IMR-90 (cell line): ENCODE results near the gene HMGA1. TPM values are rescaled to one million over a fixed set of nuclear protein-coding genes. Genes with fewer than 3 reads are reported as not detected.

Source experiments
- ATAC-seq: fragments of 200-7000 bp; cut with Tn5 transposase; 2 replicates; pipeline ENCODE4 v1.9.1; 2020; ENCODE audit warnings: low read depth, mild to moderate bottlenecking, moderate library complexity
- BruUV-seq: library from RNA; stranded (reverse); fragments of 400-500 nt; replicated peaks from 2 replicates; lab custom pipeline; 2021; lab: Mats Ljungman, UMichigan
- CTCF ChIA-PET: fragments of 300-600 bp; formaldehyde crosslinking; extraction: SDS; loops from one replicate; lab custom pipeline; 2021; ENCODE audit warnings: antibody characterized with exemption; lab: Yijun Ruan, JAX
- POLR2A ChIA-PET: fragments of 300-600 bp; sonication (Branson Sonifier 250); formaldehyde crosslinking; loops from one replicate; lab custom pipeline; 2022; ENCODE audit warnings: antibody characterized with exemption; ENCODE audit not compliant: unreplicated experiment; lab: Charles Lee
- DNase-seq: peaks from one replicate; pipeline ENCODE4 v3.0.0; 2013
- H2AFZ ChIP-seq: replicated peaks from 2 replicates; pipeline ENCODE3; 2013; ENCODE audit warnings: low read length, mild to moderate bottlenecking; ENCODE audit not compliant: poor library complexity
- H2AK5ac ChIP-seq: 2 replicates; pipeline ENCODE4 v1.6.1; 2013; ENCODE audit warnings: low read depth, low read length, inconsistent platforms
- H2AK9ac ChIP-seq: replicated peaks from 2 replicates; pipeline ENCODE3; 2013; ENCODE audit warnings: mild to moderate bottlenecking, low read depth, low read length, moderate library complexity; ENCODE audit not compliant: poor library complexity
- H2BK120ac ChIP-seq: 2 replicates; pipeline ENCODE4 v1.6.1; 2013; ENCODE audit warnings: low read depth, low read length, inconsistent platforms
- H2BK15ac ChIP-seq: 3 replicates; pipeline ENCODE4 v1.6.1; 2013; ENCODE audit warnings: low read depth, low read length, inconsistent platforms
- H2BK20ac ChIP-seq: 2 replicates; pipeline ENCODE4 v1.6.1; 2013; ENCODE audit warnings: low read depth, mild to moderate bottlenecking, inconsistent platforms, low read length, moderate library complexity
- H2BK5ac ChIP-seq: 2 replicates; pipeline ENCODE4 v1.6.1; 2013; ENCODE audit warnings: mild to moderate bottlenecking, low read depth, low read length, inconsistent platforms; ENCODE audit not compliant: poor library complexity, severe bottlenecking
- H3K14ac ChIP-seq: replicated peaks from 2 replicates; pipeline ENCODE4 v1.6.1; 2013; ENCODE audit warnings: low read depth, low read length, inconsistent platforms
- H3K18ac ChIP-seq: 2 replicates; pipeline ENCODE4 v1.6.1; 2013; ENCODE audit warnings: low read depth, low read length, control low read depth
- H3K23ac ChIP-seq: 2 replicates; pipeline ENCODE4 v1.6.1; 2013; ENCODE audit warnings: low read depth, low read length, inconsistent platforms
- H3K27ac ChIP-seq: 2 replicates; pipeline ENCODE4 v1.5.1; 2013; ENCODE audit warnings: mild to moderate bottlenecking, control low read depth, low read length; ENCODE audit not compliant: insufficient read depth
- H3K27me3 ChIP-seq: 2 replicates; pipeline ENCODE4 v1.6.1; 2013; ENCODE audit warnings: low read length; ENCODE audit not compliant: control insufficient read depth, insufficient read depth
- H3K36me3 ChIP-seq: 2 replicates; pipeline ENCODE4 v1.6.1; 2013; ENCODE audit warnings: low read length, mixed read lengths; ENCODE audit not compliant: control insufficient read depth, insufficient read depth
- H3K4ac ChIP-seq: 2 replicates; pipeline ENCODE4 v1.6.1; 2013; ENCODE audit warnings: low read depth, low read length, inconsistent platforms
- H3K4me1 ChIP-seq: 2 replicates; pipeline ENCODE4 v1.6.1; 2013; ENCODE audit warnings: low read length, mixed read lengths; ENCODE audit not compliant: control insufficient read depth, insufficient read depth
- H3K4me2 ChIP-seq: 2 replicates; pipeline ENCODE4 v1.6.1; 2013; ENCODE audit warnings: low read depth, mild to moderate bottlenecking, control low read depth, low read length, moderate library complexity
- H3K4me3 ChIP-seq: 2 replicates; pipeline ENCODE4 v1.5.1; 2013; ENCODE audit warnings: low read depth, mild to moderate bottlenecking, control low read depth, low read length, moderate library complexity; ENCODE audit not compliant: insufficient read depth
- H3K56ac ChIP-seq: 2 replicates; pipeline ENCODE4 v1.6.1; 2013; ENCODE audit warnings: low read length, inconsistent platforms; ENCODE audit not compliant: insufficient read depth; ENCODE audit errors: extremely low read depth
- H3K79me1 ChIP-seq, 2 experiments: 2 replicates each; pipeline ENCODE4 v1.6.1; 2013; ENCODE audit warnings: low read length in 2 of 2, inconsistent platforms in 1 of 2, low read depth in 1 of 2
- H3K9ac ChIP-seq: 2 replicates; pipeline ENCODE4 v1.6.1; 2013; ENCODE audit warnings: low read depth, low read length, control low read depth
- H3K9me1 ChIP-seq: 2 replicates; pipeline ENCODE4 v1.6.1; 2013; ENCODE audit warnings: low read length, inconsistent platforms; ENCODE audit not compliant: insufficient read depth
- H3K9me3 ChIP-seq: 2 replicates; pipeline ENCODE4 v1.6.1; 2013; ENCODE audit warnings: low read length; ENCODE audit not compliant: control insufficient read depth, insufficient read depth
- H4K20me1 ChIP-seq: 2 replicates; pipeline ENCODE4 v1.6.1; 2013; ENCODE audit warnings: low read length, inconsistent platforms; ENCODE audit not compliant: insufficient read depth
- H4K5ac ChIP-seq: 2 replicates; pipeline ENCODE4 v1.6.1; 2013; ENCODE audit warnings: mild to moderate bottlenecking, low read depth, low read length, control low read depth
- H4K8ac ChIP-seq, 2 experiments: 2 replicates each; pipeline ENCODE4 v1.6.1; 2013; ENCODE audit warnings: low read depth in 2 of 2, low read length in 2 of 2, control low read depth in 1 of 2, inconsistent platforms in 1 of 2
- H4K91ac ChIP-seq: 2 replicates; pipeline ENCODE4 v1.6.1; 2013; ENCODE audit warnings: low read depth, low read length, inconsistent platforms; ENCODE audit not compliant: insufficient read depth
- BHLHE40 ChIP-seq: fragments of 150-350 bp; IDR thresholded peaks from 2 replicates; pipeline ENCODE4 v1.6.1; 2016; ENCODE audit warnings: mild to moderate bottlenecking, low read depth, low read length
- CEBPB ChIP-seq: IDR thresholded peaks from 2 replicates; pipeline ENCODE4 v1.6.1; 2012; ENCODE audit warnings: low read depth, low read length, improper control_type of control experiment
- CHD1 ChIP-seq: IDR thresholded peaks from 2 replicates; pipeline ENCODE4 v1.6.1; 2012; ENCODE audit warnings: low read depth, low read length, improper control_type of control experiment
- CTCF ChIP-seq: conservative IDR thresholded peaks from 2 replicates; pipeline ENCODE4 v1.5.1; 2012; ENCODE audit warnings: mild to moderate bottlenecking, low read depth, low read length, improper control_type of control experiment
- FOS ChIP-seq: fragments of 150-350 bp; IDR thresholded peaks from 2 replicates; pipeline ENCODE4 v1.6.1; 2016; ENCODE audit warnings: low read depth, low read length
- MAFK ChIP-seq: IDR thresholded peaks from 2 replicates; pipeline ENCODE4 v1.6.1; 2012; ENCODE audit warnings: low read depth, low read length, improper control_type of control experiment
- MAZ ChIP-seq: IDR thresholded peaks from 2 replicates; pipeline ENCODE4 v1.6.1; 2012; ENCODE audit warnings: low read depth, mild to moderate bottlenecking, low read length, improper control_type of control experiment, moderate library complexity, borderline replicate concordance
- MXI1 ChIP-seq: IDR thresholded peaks from 2 replicates; pipeline ENCODE4 v1.6.1; 2012; ENCODE audit warnings: low read depth, mild to moderate bottlenecking, low read length, moderate library complexity, borderline replicate concordance
- NFE2L2 ChIP-seq: fragments of 150-350 bp; IDR thresholded peaks from 2 replicates; pipeline ENCODE4 v1.6.1; 2016; ENCODE audit warnings: low read depth, mild to moderate bottlenecking, low read length
- POLR2A ChIP-seq: IDR thresholded peaks from 2 replicates; pipeline ENCODE4 v1.6.1; 2012; ENCODE audit warnings: mild to moderate bottlenecking, low read depth, low read length
- RAD21 ChIP-seq: IDR thresholded peaks from 2 replicates; pipeline ENCODE4 v1.6.1; 2012; ENCODE audit warnings: low read length, improper control_type of control experiment
- RCOR1 ChIP-seq: IDR thresholded peaks from 2 replicates; pipeline ENCODE4 v1.6.1; 2012; ENCODE audit warnings: mild to moderate bottlenecking, low read length, improper control_type of control experiment; ENCODE audit not compliant: insufficient replicate concordance
- RFX5 ChIP-seq: IDR thresholded peaks from 2 replicates; pipeline ENCODE4 v1.8.0; 2012; ENCODE audit warnings: low read depth, mild to moderate bottlenecking, low read length, moderate library complexity
- SMC3 ChIP-seq: fragments of 150-350 bp; IDR thresholded peaks from 2 replicates; pipeline ENCODE4 v1.6.1; 2016; ENCODE audit warnings: low read depth, mild to moderate bottlenecking, antibody characterized with exemption, low read length, moderate library complexity
- USF2 ChIP-seq: fragments of 150-350 bp; IDR thresholded peaks from 2 replicates; pipeline ENCODE4 v1.6.1; 2017; ENCODE audit warnings: mild to moderate bottlenecking, antibody characterized with exemption, low read length, low read depth
- WGBS, 2 experiments: methylation state at CpG; one replicate each; pipeline versions ENCODE4 v1.1.5 to v1.1.7; 2013; ENCODE audit warnings: missing lambda C conversion rate in 2 of 2; ENCODE audit not compliant: insufficient read length in 1 of 2; ENCODE audit errors: extremely low coverage in 2 of 2; 5-methylcytosine and 5-hydroxymethylcytosine counted together
- dilution Hi-C: fragments of 300-500 bp; cut with HindIII; formaldehyde crosslinking; loops from one replicate; pipeline ENCODE4 v1.14.3; 2018; ENCODE audit warnings: low sequenced_read_pairs; ENCODE audit not compliant: unreplicated experiment
- in situ Hi-C: fragments of 300-500 bp; cut with MboI; formaldehyde crosslinking; loops from 3 replicates; pipeline ENCODE4 v1.14.3; 2019; ENCODE audit warnings: low sequenced_read_pairs, inconsistent platforms, mixed read lengths
- intact Hi-C: fragments of 100-400 bp; cut with micrococcal nuclease; formaldehyde crosslinking; loops from 2 replicates; pipeline ENCODE4 v1.10.0; 2022
- polyA plus RNA-seq, 3 experiments: library from polyadenylated mRNA; depleted of rRNA; stranded (reverse); fragments of >200 nt; gene quantifications; 2 replicates each; pipeline ENCODE4 v1.2.3, GENCODE V29; 2012; ENCODE audit warnings: low replicate concordance in 1 of 3
- total RNA-seq: library from RNA; depleted of rRNA; stranded (reverse); fragments of >200 nt; gene quantifications from 2 replicates; pipeline ENCODE4 v1.2.3, GENCODE V29; 2012
- TF ChIP-seq, protein P1 (sequence below): fragments of 150-350 bp; IDR thresholded peaks from 2 replicates; pipeline ENCODE4 v1.6.1; 2016; ENCODE audit warnings: low read depth, mild to moderate bottlenecking, low read length, moderate library complexity, borderline replicate concordance

Gene HMGA1
- total and polyA plus RNA-seq, 2 of the 4 experiments (the other 2 are of a cell fraction), result 101 to 589 TPM

GRCh38 chr6:34226066-34226465 lies 10.6 kb upstream of the HMGA1 start:
- H2AK9ac ChIP-seq, result peak overlapping the region; percentile 23
- H4K8ac ChIP-seq, result no peak overlapping the region
- H3K4me1 ChIP-seq, result peaks cover 18% of the 10 kb centered on the region
- ATAC-seq, result no peak
- H3K79me1 ChIP-seq, result peaks cover 0 to 8% of the 10 kb centered on the region in 2 experiments; a peak in 1 of 4 replicates
- H2BK15ac ChIP-seq, result 0 out of 3 replicates have a peak overlapping the region, but pooled peaks have one; percentile 43
- no peak overlapping the region for H3K4me2 ChIP-seq
- no peaks in the 10 kb centered on the region for H3K9me3 ChIP-seq
- H4K5ac ChIP-seq, result no peak overlapping the region
- 100% methylated on average over 1 of the region's 7 CpGs; no CpG with 5 or more reads in 1 of the 2 experiments for WGBS, 2 experiments
- TF ChIP-seq RCOR1, result no peak
- no peak for TF ChIP-seq MAFK
- no peak for TF ChIP-seq CEBPB
- no peak for TF ChIP-seq CHD1
- no peak for TF ChIP-seq SMC3
- TF ChIP-seq, protein P1, sequence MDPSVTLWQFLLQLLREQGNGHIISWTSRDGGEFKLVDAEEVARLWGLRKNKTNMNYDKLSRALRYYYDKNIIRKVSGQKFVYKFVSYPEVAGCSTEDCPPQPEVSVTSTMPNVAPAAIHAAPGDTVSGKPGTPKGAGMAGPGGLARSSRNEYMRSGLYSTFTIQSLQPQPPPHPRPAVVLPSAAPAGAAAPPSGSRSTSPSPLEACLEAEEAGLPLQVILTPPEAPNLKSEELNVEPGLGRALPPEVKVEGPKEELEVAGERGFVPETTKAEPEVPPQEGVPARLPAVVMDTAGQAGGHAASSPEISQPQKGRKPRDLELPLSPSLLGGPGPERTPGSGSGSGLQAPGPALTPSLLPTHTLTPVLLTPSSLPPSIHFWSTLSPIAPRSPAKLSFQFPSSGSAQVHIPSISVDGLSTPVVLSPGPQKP, result no peak
- TF ChIP-seq NFE2L2, result no peak
- TF ChIP-seq POLR2A, result no peak
- TF ChIP-seq MAZ, result no peak
- TF ChIP-seq BHLHE40, result no peak
- TF ChIP-seq RAD21, result no peak
- no peak for TF ChIP-seq USF2
- TF ChIP-seq MXI1, result no peak
- no peak for TF ChIP-seq FOS
- no peak for TF ChIP-seq CTCF
- TF ChIP-seq RFX5, result no peak
- H2AFZ ChIP-seq, result no peak overlapping the region
- H3K56ac ChIP-seq, result no peak overlapping the region
- H3K23ac ChIP-seq, result no peak overlapping the region
- H3K4ac ChIP-seq, result no peak overlapping the region
- H4K91ac ChIP-seq, result no peak overlapping the region
- H3K36me3 ChIP-seq, result no peaks in the 10 kb centered on the region
- H3K9ac ChIP-seq, result no peak overlapping the region
- DNase-seq, result no peak
- no peak overlapping the region for H3K27ac ChIP-seq
- H2BK20ac ChIP-seq, result no peak overlapping the region
- no peak overlapping the region; the same call in 1 of the 2 replicates for H2AK5ac ChIP-seq
- H3K14ac ChIP-seq, result no peak overlapping the region
- in situ Hi-C loops, result no loop called here
- H3K18ac ChIP-seq, result no peak overlapping the region
- H2BK120ac ChIP-seq, result no peak overlapping the region
- intact Hi-C loops, result no loop called here
- no peak overlapping the region for H3K4me3 ChIP-seq
- H4K20me1 ChIP-seq, result no peaks in the 10 kb centered on the region
- POLR2A ChIA-PET, result no interaction called here
- peaks cover 17% of the 10 kb centered on the region for H3K9me1 ChIP-seq
- no peaks in the 10 kb centered on the region for H3K27me3 ChIP-seq
- no peak overlapping the region for H2BK5ac ChIP-seq
- dilution Hi-C loops, result no loop called here
- CTCF ChIA-PET, result no interaction called here
- BruUV-seq, result no TSS peak
